ENCODE measurements around the gene ZFYVE21. TPM values are rescaled to one million over a fixed set of nuclear protein-coding genes. Genes with fewer than 3 reads are reported as not detected.
A peak's percentile ranks its signal among the peaks of the same experiment; 100 is the strongest.

The ZFYVE21 gene
- total RNA-seq, 1 donor from 2014 or later: 46.9 TPM

GRCh38 chr14:103731916-103732867 lies 16.6 kb downstream of the ZFYVE21 start:
- no peak for ATAC-seq
- peak; percentile 66 for DNase-seq (ENCODE audit: missing footprints)
- intact Hi-C loops (cut with DNase I): no loop called here

DNA sequence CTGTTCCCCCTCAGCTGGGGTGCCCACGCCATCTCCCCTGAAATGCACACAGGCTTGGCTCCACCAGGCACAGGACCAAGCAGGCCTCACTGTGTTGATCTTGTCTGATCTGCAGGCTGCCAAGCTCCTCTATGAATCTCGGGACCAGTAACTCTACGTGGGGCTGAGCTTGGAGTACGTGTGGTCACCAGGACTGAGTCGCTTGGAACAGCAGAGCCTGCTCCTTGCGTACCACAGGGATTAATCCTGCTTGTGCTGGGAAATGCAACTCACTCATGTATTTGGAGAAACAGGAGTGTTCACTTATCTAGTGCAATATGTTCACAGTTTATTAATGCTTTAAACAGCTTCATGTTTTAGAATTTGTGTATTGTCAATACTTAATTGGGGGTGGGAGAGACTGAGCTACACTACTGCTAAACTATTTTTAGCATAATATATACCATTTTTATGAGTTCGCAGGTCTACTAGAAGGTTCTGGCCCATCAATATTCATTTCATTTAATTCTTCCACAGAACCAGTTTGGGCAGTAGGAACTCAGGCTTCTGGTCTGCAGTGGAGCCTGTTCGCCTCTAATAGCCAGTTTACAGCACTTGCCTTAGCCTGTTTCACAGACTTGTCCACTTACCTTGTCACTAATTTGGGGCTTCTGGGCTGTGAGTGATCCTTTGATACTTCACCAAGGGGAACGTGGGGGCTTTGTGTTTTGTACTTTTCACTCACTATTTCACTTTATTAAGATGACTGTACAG lies 17.4 kb downstream of the ZFYVE21 start:
- ATAC-seq: no peak
- DNase-seq (ENCODE audit: missing footprints): peak; percentile 28
- intact Hi-C loops (cut with DNase I): no loop called here

DNA sequence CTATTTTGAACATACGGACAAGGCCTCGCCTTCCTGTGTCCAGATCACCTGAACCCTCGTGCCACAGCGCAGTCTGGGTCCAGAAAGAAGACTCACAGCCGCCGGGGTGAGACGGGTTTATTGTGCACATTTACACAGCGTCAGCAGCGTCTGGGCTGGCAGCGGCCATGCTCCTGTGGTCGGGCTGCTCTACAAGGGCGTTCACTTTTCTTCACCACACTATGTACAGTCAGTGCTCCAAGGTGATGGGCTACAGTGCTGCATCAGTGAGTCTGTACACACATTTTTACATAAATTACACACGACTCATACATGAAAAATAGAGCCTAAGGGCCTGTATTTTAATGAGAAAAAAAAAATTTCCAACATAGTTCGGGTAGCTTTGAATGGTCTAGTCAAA lies 18.0 kb downstream of the ZFYVE21 start:
- peak; percentile 28 for DNase-seq (ENCODE audit: missing footprints)
- no peak for ATAC-seq
- intact Hi-C loops (cut with DNase I): no loop called here

GRCh38 chr14:103734081-103734888 lies 18.7 kb downstream of the ZFYVE21 start:
- intact Hi-C loops (cut with DNase I): no loop called here
- ATAC-seq (no peak), DNase-seq (ENCODE audit: missing footprints) (peak; percentile 59)

GRCh38 chr14:103735022-103735421 lies 19.4 kb downstream of the ZFYVE21 start:
- ATAC-seq (no peak), DNase-seq (ENCODE audit: missing footprints) (peak; percentile 46)
- intact Hi-C loops (cut with DNase I): no loop called here

- ATAC-seq (peak; percentile 14), DNase-seq (ENCODE audit: missing footprints) (peak; percentile 46)
- intact Hi-C loops (cut with DNase I): no loop called here
Observed at GRCh38 chr14:103735439-103735814, 19.8 kb downstream of the ZFYVE21 start.

GRCh38 chr14:103735815-103736545 lies 20.4 kb downstream of the ZFYVE21 start:
- no peak for ATAC-seq
- DNase-seq (ENCODE audit: missing footprints): peak; percentile 55
- intact Hi-C loops (cut with DNase I): no loop called here

- ATAC-seq (no peak), DNase-seq (ENCODE audit: missing footprints) (peak; percentile 43)
- intact Hi-C loops (cut with DNase I): no loop called here
Observed at GRCh38 chr14:103736546-103737431, 21.2 kb downstream of the ZFYVE21 start.

- intact Hi-C loops (cut with DNase I): no loop called here
- no peak for ATAC-seq
- no peak for DNase-seq (ENCODE audit: missing footprints)
Observed at GRCh38 chr14:103737432-103738045, 21.9 kb downstream of the ZFYVE21 start.

GRCh38 chr14:103738166-103738565 lies 22.6 kb downstream of the ZFYVE21 start:
- intact Hi-C loops (cut with DNase I): no loop called here
- DNase-seq (ENCODE audit: missing footprints): no peak
- ATAC-seq: no peak

DNA sequence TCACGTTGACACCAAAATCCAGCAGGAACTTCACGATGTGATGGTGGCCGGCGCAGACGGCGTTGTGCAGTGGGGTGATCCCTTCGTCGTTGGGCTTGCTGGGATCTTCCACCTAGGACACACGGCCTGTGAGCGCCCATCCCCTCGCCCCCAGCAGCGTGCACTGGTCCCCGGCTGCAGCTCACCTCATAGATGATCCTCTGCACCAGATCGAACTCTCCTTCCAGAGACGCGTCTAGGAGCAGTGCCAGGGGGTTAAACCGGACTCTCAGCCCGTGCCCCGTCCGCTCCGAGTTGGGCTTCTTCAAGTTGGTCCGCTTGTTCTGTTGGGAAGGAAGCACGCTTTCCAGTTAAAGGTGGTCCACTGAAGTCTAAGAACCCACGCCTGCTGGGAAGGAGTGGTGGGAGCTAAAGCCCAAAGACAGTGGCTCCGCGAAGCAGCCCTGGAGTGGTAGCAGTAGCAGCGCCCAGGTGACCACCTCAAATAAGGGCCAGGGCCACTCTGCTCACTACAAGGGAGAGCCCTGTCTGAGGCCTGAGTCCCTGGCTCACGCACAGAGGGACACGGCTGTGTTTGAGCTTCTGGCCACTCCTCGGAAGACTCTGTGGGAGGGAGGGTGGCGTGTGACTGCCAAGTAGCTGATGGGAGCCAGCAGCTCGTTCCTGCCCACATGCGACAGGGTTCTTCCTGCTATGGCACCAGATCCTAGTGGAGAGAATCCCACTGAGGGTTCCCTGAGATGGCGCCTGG lies 23.3 kb downstream of the ZFYVE21 start:
- ATAC-seq: no peak
- intact Hi-C loops (cut with DNase I): no loop called here
- DNase-seq (ENCODE audit: missing footprints): no peak

DNA sequence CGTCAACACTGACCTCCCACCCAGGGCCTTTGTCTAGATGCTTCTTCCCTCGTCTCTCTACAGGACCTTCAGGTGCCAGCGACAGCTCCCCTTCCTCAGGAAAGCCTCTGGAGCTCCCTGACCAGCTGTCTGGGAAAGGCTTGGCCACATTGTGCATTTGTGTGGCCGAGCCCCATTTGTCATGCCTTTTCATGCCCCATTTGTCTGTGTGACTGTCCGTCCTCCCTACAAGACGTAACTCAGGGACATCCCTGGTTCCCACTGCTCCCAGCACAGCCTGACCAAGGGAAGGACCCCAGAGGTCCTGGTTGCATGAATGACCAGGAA lies 23.8 kb downstream of the ZFYVE21 start:
- ATAC-seq: no peak
- DNase-seq (ENCODE audit: missing footprints): no peak
- intact Hi-C loops (cut with DNase I): no loop called here

DNA sequence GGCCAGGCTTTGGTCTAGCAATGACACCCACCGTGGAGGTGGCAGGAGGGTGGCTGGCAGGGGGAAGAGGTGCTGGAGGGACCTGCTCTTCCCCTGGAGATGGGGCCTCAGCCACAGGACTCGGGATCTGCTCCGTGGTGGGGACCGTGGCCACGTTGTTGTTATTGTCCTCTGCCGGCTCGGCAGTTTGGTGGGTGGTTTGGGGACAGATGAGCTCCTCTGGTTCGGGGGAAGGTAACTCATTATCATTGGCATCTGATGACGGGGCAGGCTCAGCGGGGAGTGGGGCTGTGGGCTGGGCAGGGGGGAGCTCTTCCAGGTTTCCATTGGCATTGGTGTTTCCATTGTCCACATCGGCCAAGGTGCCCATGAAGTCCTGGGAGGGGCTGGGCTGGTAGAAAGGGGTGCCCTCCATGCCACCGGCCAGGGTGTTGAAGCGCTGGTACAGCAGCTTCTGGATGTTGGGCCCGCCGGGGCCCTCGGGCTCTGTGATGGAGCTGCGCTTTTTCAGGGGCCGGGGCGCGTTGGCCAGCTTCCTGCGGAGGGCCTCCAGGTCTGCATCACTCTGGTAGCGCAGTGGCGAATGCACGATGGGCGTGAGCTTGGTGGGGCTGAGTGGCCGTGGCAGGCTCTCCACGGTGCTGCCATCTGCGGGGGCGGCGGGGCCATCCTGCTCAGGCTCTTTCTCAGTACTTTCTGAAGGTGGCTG lies 24.3 kb downstream of the ZFYVE21 start:
- intact Hi-C loops (cut with DNase I): no loop called here
- ATAC-seq: no peak

GRCh38 chr14:103740991-103741689 lies 25.5 kb downstream of the ZFYVE21 start:
- no peak for DNase-seq (ENCODE audit: missing footprints)
- ATAC-seq: no peak

More for the DNA sequence above, 24.3 kb downstream of the ZFYVE21 start:
- DNase-seq (ENCODE audit: missing footprints): no peak

DNA sequence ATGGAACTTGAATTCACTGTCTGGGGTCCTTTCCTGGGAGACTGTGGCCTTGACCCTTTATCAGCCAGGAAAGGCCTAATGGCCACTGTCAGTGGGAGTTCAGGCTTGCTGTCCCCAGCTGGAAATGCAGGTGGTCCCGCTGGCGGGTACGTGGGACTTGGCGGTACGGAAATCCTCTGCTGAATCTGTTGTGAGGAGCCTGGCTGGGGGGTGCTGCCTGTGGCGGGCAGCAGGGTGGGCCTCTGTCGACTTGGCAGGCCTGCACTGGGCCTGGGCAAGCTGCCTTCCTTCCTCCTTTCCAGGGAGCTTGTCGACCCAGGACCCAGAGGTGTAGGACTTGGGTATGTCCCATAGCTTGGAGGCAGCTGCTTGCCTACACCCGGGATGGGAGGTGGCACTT lies 26.3 kb downstream of the ZFYVE21 start:
- intact Hi-C loops (cut with DNase I): no loop called here
- ATAC-seq (no peak), DNase-seq (ENCODE audit: missing footprints) (no peak)

More at GRCh38 chr14:103740991-103741689, 25.5 kb downstream of the ZFYVE21 start:
- intact Hi-C loops (cut with DNase I): no loop called here
